DND-41 (cell line): Measurements from ENCODE around the gene CITED2.

Source experiments
- EZH2 ChIP-seq: IDR thresholded peaks from 3 replicates; pipeline ENCODE4 v1.6.1; 2012; ENCODE audit warnings: borderline replicate concordance, low read depth, mild to moderate bottlenecking, moderate library complexity, low read length, inconsistent platforms; ENCODE audit not compliant: severe bottlenecking
- TF ChIP-seq, protein P1 (sequence below): IDR thresholded peaks from 2 replicates; pipeline ENCODE4 v1.5.1; 2012; ENCODE audit warnings: borderline replicate concordance, low read length, moderate library complexity, mild to moderate bottlenecking; ENCODE audit not compliant: poor library complexity, severe bottlenecking; ENCODE audit errors: extremely low read depth

DNA sequence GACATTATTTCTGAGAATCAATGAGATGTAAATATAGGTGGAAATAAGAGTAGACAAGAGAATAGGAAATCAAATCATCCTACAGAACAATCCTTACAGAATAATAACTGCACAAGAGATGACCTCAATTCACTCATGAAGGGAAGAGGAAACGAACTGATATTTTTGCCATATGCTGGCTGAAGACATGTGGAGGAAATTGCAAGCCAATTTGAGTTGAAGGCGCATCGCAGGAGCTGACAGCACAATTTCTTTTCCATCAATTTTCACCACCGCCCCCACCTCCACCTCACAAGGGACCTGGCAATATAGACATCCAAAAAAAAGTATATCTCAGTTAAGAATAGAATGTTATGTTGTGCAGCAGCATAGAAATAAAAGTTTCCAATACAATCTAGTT is 20.3 kb downstream of the CITED2 start:
- no peak for TF ChIP-seq EZH2
- TF ChIP-seq, protein P1, sequence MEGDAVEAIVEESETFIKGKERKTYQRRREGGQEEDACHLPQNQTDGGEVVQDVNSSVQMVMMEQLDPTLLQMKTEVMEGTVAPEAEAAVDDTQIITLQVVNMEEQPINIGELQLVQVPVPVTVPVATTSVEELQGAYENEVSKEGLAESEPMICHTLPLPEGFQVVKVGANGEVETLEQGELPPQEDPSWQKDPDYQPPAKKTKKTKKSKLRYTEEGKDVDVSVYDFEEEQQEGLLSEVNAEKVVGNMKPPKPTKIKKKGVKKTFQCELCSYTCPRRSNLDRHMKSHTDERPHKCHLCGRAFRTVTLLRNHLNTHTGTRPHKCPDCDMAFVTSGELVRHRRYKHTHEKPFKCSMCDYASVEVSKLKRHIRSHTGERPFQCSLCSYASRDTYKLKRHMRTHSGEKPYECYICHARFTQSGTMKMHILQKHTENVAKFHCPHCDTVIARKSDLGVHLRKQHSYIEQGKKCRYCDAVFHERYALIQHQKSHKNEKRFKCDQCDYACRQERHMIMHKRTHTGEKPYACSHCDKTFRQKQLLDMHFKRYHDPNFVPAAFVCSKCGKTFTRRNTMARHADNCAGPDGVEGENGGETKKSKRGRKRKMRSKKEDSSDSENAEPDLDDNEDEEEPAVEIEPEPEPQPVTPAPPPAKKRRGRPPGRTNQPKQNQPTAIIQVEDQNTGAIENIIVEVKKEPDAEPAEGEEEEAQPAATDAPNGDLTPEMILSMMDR, result no peak
